Left renal pelvis (tissue), 4 donors: ENCODE data around the gene C14orf93. TPM values are rescaled to one million over a fixed set of nuclear protein-coding genes. Genes with fewer than 3 reads are reported as not detected.

ENCODE experiments used
- DNase-seq, 4 donors: peaks; one replicate each; pipeline ENCODE4 v3.0.0-alpha.2; 2013; ENCODE audit warnings: low read depth in 4 of 4, low spot score in 3 of 4
- polyA plus RNA-seq, 4 donors: library from polyadenylated mRNA; unstranded; fragments of 120-200 nt; gene quantifications; one replicate each; pipeline ENCODE4 v1.2.1, GENCODE V29; 2013; ENCODE audit not compliant: insufficient read length in 4 of 4

C14orf93 gene
- polyA plus RNA-seq: 10 to 100 TPM; 13.7 to 26.8 (median 19.1) TPM

- peak in 1 of 4 donors; percentile 60 for DNase-seq
Measured at GRCh38 chr14:23009939-23010726, at the start of gene C14orf93. Gene C14orf93, minus strand, starts transcription at chr14:23010143. Its CDS starts 11,120 bp downstream, at chr14:22999023.

GRCh38 chr14:23058654-23059504, 48.9 kb upstream of the C14orf93 start:
- no peak for DNase-seq

- peak in 3 of 4 donors; percentile 71 to 87 (median 81) for DNase-seq
Measured at GRCh38 chr14:23057757-23058653, 48.1 kb upstream of the C14orf93 start.

GRCh38 chr14:23056956-23057756, 47.2 kb upstream of the C14orf93 start, which contains the start of gene CDH24:
Gene CDH24, minus strand, starts transcription at chr14:23057520. Its CDS starts 1,787 bp downstream, at chr14:23055733.
- DNase-seq: no peak

- DNase-seq: no peak
Measured at GRCh38 chr14:23056145-23056955, 46.4 kb upstream of the C14orf93 start.

- no peak for DNase-seq
Measured at GRCh38 chr14:23055621-23056144, 45.7 kb upstream of the C14orf93 start.

- DNase-seq: no peak
Measured at GRCh38 chr14:23055147-23055550, 45.2 kb upstream of the C14orf93 start.

- no peak for DNase-seq
Measured at GRCh38 chr14:23054000-23054811, 44.3 kb upstream of the C14orf93 start.

- DNase-seq: no peak
Measured at GRCh38 chr14:23053426-23053825, 43.5 kb upstream of the C14orf93 start.

- no peak for DNase-seq
Measured at GRCh38 chr14:23052671-23053070, 42.7 kb upstream of the C14orf93 start.

GRCh38 chr14:23052182-23052623, 42.3 kb upstream of the C14orf93 start:
- DNase-seq: no peak

- no peak for DNase-seq
Measured at GRCh38 chr14:23051141-23052057, 41.5 kb upstream of the C14orf93 start.

- DNase-seq: no peak
Measured at GRCh38 chr14:23049011-23049410, 39.1 kb upstream of the C14orf93 start.

GRCh38 chr14:23047751-23048693, 38.1 kb upstream of the C14orf93 start:
- DNase-seq: no peak

GRCh38 chr14:23047034-23047634, 37.2 kb upstream of the C14orf93 start:
- DNase-seq: no peak
